ENCODE measurements around the gene FRMPD4.
A peak's percentile ranks its signal among the peaks of the same experiment; 100 is the strongest.
"Not testable (repeated sequence)": the region's sequence is repeated elsewhere in the genome, so short reads cannot be mapped to it uniquely, and the experiment has no call there.

Gene FRMPD4
- long read RNA-seq, donor 1: 0 reads
- long read RNA-seq, donor 2: 0 reads
- long read RNA-seq, donor 3: 0 reads
- long read RNA-seq, donor 4: 0 reads
- long read RNA-seq, donor 5: 0 reads
- long read RNA-seq, donor 6: 0 reads
- long read RNA-seq, donor 7: 0 reads
- long read RNA-seq, donor 8: 0 reads

GRCh38 chrX:12138361-12139313, at the start of gene FRMPD4:
FRMPD4 (plus strand) TSS chrX:12138473; CDS start chrX:12138972, 499 bp downstream.
- DNase-seq: peak; percentile 42

DNA sequence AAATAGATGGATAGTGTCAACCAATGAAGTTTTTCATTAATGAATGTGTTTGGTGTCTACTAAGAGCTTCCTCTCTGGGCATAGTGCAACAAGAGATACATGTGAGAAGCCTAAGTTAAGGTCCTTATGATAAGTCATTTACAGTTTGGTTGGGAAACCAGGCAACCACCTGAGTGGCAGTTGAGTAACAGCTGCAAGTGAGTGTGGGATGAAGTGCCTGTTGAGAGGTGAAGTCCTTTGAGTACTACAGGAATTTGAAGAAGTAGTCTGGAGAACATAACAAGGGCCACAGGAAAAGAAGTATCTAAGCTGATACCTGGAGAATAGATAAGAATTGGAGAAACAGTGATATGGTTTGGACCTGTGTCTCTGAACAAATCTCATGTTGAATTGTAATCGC, 48.5 kb upstream of the FRMPD4 start:
- no peak for DNase-seq

- no peak for DNase-seq
Measured at GRCh38 chrX:12113321-12113720, 25.0 kb upstream of the FRMPD4 start.

DNA sequence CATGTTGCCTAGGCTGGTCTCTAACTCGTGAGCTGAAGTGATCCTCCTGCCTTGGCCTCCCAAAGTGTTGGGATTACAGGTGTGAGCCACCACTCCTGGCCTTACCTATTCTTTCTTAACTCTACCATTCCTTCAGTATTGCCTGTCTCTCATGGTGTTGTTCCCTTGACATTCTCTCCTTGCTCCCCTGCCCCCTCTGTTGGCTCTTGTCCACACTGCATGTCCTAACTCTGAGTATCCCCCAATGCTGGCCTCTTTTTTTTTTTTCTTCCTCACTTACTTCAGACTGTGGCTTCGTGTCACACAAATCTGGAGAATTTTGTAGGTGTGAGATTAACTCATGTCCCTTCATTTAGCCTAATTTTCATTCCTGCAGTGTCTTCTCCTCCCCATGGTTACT, 22.9 kb upstream of the FRMPD4 start:
- DNase-seq: no peak

GRCh38 chrX:12118134-12118533, 20.1 kb upstream of the FRMPD4 start:
- DNase-seq: no peak

GRCh38 chrX:12128017-12128416, 10.3 kb upstream of the FRMPD4 start:
- no peak for DNase-seq

DNA sequence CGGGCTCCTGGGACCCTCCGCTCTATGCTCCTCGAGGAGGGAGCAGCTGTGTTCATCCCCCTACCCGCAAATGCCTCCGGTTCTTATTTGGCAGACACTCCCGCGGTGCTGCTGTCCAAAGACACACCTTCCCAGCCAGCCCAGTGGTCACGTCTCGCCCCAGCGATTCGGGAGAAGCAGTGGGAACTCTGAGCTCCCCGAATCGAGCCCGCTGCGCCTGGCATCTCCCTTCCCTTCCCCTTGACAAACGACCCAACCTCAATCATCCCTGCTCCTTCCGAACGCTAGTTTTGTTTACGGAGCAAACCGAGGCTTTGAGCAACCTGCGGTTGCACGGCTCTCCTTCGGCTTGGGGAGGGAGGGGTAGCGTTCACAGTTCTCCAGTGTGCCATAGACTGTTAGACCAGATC, 317 bp upstream of the FRMPD4 start:
- no peak for DNase-seq

GRCh38 chrX:12139934-12140611, 1.8 kb downstream of the FRMPD4 start:
- no peak for DNase-seq

DNA sequence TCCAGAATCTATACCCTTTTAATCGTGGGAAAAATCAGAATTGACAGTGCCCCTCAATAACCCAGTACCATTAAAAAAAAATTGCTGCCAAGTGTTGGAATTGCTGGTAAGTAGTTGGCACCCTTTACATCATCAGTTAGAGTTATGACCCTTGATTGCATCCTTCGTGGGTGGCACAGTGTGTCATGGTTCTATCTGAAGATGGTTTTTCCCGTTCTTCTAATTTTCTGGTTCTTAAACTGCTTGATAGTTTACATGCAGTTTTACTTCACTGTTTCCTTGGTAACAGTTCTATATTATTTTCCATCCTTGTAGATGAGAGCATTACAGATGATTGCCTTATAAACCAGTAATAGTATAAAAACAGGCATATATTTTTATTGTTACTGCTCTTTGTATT, 3.2 kb downstream of the FRMPD4 start:
- no peak for DNase-seq

GRCh38 chrX:12142661-12143060, 4.4 kb downstream of the FRMPD4 start:
- no peak for DNase-seq

DNA sequence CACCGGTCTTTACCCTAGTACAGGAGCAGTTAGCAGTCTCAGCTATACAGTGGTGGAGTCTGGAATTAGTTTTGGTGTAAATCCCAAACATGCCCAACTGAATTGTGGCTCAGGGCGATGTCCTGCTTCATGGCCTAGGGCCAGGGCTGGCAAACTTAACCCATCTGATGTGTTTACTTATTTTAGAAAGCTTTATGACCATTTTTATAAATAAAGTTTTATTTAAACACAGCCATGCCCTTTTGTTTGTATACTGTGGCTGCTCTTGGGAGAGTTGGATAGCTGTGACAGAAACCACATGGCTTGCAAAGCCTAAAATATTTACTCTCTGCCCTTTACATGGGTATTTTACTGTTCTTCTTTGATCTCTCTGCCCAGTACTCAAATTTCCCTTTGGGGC, 7.1 kb downstream of the FRMPD4 start:
- DNase-seq: no peak

- no peak for DNase-seq
Measured at GRCh38 chrX:12149670-12150407, 11.6 kb downstream of the FRMPD4 start.

- no peak for DNase-seq
Measured at GRCh38 chrX:12153317-12153716, 15.0 kb downstream of the FRMPD4 start.

- DNase-seq: no peak
Measured at GRCh38 chrX:12153741-12154140, 15.5 kb downstream of the FRMPD4 start.

DNA sequence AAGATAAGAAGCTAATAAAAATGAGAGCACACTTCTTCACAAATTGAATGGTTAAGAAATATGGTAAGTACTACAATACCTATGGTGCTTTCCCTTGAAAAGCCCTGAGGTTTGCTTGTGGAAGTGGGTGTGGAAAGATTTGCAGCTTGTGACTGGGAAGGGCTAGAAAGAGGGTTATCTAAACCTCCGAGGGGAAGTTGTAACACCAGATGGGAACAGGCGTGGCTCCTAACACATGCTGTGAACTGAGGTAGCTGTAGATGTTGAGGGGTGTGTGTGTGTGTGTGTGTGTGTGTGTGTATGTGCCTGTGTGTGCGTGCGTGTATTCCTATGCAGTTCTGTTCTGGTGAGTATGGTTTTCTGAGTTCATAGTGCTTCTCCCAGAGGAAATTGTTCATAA, 21.5 kb downstream of the FRMPD4 start:
- no peak for DNase-seq

DNA sequence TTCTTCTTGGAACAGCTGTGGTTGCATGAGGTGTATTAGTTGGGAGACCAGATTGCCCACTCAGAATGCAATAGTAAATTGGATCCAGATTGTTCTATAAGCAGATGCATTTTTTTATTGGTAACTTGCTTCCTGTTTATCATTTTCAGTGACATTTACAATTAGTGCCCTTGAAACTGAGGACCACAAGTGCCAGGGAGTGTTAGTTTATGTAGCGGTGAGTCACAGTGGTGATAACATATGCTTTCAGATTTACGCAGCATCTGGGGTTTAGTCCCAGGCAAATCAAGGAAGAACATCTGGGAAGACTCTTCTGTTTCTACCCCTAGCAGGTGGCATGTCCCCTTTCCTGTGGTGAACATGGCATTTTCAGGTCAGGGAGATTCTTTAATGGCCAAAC, 24.1 kb downstream of the FRMPD4 start:
- DNase-seq: no peak

DNA sequence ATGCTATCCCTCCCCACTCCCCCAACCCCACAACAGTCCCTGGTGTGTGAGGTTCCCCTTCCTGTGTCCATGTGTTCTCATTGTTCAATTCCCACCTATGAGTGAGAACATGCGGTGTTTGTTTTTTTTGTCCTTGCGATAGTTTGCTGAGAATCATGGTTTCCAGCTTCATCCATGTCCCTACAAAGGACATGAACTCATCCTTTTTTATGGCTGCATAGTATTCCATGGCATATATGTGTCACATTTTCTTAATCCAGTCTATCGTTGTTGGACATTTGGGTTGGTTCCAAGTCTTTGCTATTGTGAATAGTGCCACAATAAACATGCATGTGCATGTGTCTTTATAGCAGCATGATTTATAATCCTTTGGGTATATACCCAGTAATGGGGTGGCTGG, 25.9 kb downstream of the FRMPD4 start:
- DNase-seq: not testable (repeated sequence)

DNA sequence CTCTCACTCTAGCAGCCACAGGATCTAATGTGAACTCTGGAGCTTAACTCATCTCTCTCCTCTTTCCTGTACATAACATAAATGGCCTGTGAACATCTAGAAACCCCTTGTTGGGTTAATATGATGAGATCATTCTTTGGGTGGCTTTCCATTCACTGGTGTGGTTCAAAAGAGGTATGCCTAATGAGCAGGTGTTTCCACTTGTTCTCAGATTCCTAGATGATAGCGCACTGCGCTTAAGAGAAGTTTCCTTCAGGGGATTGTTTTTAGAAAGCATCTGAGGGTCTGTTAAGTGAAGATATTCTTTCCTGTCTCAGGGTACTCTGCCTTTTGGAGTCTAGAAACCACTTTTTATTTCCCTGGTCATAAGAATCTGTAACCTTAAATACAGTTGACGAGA, 32.5 kb downstream of the FRMPD4 start:
- DNase-seq: no peak

- DNase-seq: no peak
Measured at GRCh38 chrX:12174358-12174757, 36.1 kb downstream of the FRMPD4 start.

GRCh38 chrX:12197030-12197429, 58.8 kb downstream of the FRMPD4 start:
- no peak for DNase-seq

DNA sequence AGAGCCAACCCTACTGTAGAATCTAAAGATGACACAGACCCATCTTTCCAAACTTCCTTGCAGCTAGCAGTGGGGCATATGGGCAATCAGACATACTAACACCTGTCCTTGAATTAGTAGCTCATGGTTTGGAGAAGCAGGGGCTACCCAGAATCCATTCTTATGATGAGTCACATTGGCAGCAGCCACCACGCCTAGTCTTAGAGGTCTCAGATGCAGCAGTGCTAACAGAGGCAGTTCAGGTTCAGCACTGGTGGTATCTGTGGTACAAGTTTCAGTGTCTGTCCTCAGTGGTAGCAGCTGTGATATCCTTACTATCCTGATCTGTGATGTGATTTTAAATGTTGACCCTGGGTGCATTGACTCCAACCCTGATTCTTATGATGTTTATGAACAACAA, 68.1 kb downstream of the FRMPD4 start:
- no peak for DNase-seq

DNA sequence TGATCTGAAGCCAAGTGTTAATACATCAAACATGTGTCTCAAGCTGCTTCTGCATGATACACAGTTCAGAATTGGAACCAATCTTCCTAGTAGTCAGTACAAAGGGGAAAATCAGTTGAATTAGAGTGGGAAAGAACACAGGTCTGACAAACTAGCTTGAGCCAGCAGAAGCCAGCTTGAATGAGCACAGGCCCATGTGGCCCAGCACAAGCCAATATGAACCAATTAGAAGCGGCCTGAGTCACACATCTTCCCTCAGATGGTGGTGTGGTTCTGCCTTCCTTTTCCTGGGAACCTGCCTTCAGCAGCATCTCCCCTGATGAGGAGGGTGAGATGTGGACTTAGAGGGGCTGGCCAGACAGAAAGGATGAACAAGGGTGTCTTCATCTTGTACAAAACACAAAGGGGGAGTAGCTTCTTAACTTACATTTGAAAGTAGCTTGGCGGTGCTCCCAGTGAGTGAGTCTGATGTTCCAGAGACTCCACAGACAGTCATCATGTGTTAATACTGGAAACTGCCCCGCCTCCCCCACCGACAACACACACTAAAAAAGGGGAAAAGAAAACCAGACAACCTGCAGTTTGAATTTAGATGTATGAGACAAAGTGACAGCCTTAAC, 72.0 kb downstream of the FRMPD4 start:
- no peak for DNase-seq
